CD8-positive, alpha-beta memory T cell (primary cell): ENCODE data around the gene SEC31A. TPM values are rescaled to one million over a fixed set of nuclear protein-coding genes. Genes with fewer than 3 reads are reported as not detected.
"Not testable (repeated sequence)": the region's sequence is repeated elsewhere in the genome, so short reads cannot be mapped to it uniquely, and the experiment has no call there.

Source experiments
- CTCF ChIA-PET: fragments of 350-600 bp; sonication (Branson Sonifier 250); formaldehyde crosslinking; loops from one replicate; lab custom pipeline; 2021; ENCODE audit warnings: antibody characterized with exemption; lab: Charles Lee
- POLR2A ChIA-PET: fragments of 350-600 bp; sonication (Branson Sonifier 250); formaldehyde crosslinking; loops from one replicate; lab custom pipeline; 2021; ENCODE audit warnings: antibody characterized with exemption; lab: Charles Lee
- DNase-seq, 5 donors: peaks; one replicate each; pipeline versions ENCODE4 v3.0.0 to v3.0.0-alpha.2; 2020 to 2022; ENCODE audit warnings: mixed read lengths in 1 of 5
- H3K27ac ChIP-seq: one replicate; pipeline ENCODE4 v1.7.0; 2013; ENCODE audit warnings: low read depth, mild to moderate bottlenecking, low read length, moderate library complexity
- H3K27me3 ChIP-seq: 2 replicates; pipeline ENCODE4 v1.7.0; 2013; ENCODE audit warnings: low read length, mild to moderate bottlenecking; ENCODE audit not compliant: insufficient read depth, poor library complexity, severe bottlenecking
- H3K36me3 ChIP-seq: 2 replicates; pipeline ENCODE4 v1.7.0; 2013; ENCODE audit warnings: mild to moderate bottlenecking, low read length, moderate library complexity; ENCODE audit not compliant: insufficient read depth
- H3K4me1 ChIP-seq: 2 replicates; pipeline ENCODE4 v1.7.0; 2013; ENCODE audit warnings: mild to moderate bottlenecking, low read length, moderate library complexity; ENCODE audit not compliant: insufficient read depth
- H3K4me3 ChIP-seq: 2 replicates; pipeline ENCODE4 v1.7.0; 2013; ENCODE audit warnings: mild to moderate bottlenecking, low read length
- H3K9me3 ChIP-seq: 2 replicates; pipeline ENCODE4 v1.7.0; 2013; ENCODE audit warnings: mild to moderate bottlenecking, low read length
- H3K27ac Mint-ChIP-seq, 8 donors: one replicate each; pipeline ENCODE4 v1.8.0; 2020 to 2021; ENCODE audit warnings: mixed read lengths in 8 of 8, mild to moderate bottlenecking in 6 of 8, inconsistent platforms in 3 of 8, moderate library complexity in 3 of 8
- H3K27me3 Mint-ChIP-seq, 2 donors: one replicate each; pipeline ENCODE4 v1.8.0; 2020 to 2021; ENCODE audit warnings: mixed read lengths in 2 of 2, mild to moderate bottlenecking in 1 of 2, moderate library complexity in 1 of 2
- H3K36me3 Mint-ChIP-seq, 3 donors: one replicate each; pipeline ENCODE4 v1.8.0; 2020 to 2021; ENCODE audit warnings: mixed read lengths in 3 of 3, inconsistent platforms in 1 of 3, mild to moderate bottlenecking in 1 of 3
- H3K4me1 Mint-ChIP-seq, 3 donors: one replicate each; pipeline ENCODE4 v1.8.0; 2020 to 2021; ENCODE audit warnings: mixed read lengths in 3 of 3, inconsistent platforms in 1 of 3, mild to moderate bottlenecking in 1 of 3
- H3K4me3 Mint-ChIP-seq, 7 donors: one replicate each; pipeline ENCODE4 v1.8.0; 2020 to 2021; ENCODE audit warnings: mixed read lengths in 7 of 7, mild to moderate bottlenecking in 6 of 7, moderate library complexity in 4 of 7, inconsistent platforms in 2 of 7
- H3K9me3 Mint-ChIP-seq, 5 donors: one replicate each; pipeline ENCODE4 v1.8.0; 2020 to 2022; ENCODE audit warnings: mixed read lengths in 5 of 5, mild to moderate bottlenecking in 3 of 5, moderate library complexity in 2 of 5, inconsistent platforms in 1 of 5
- polyA plus RNA-seq: library from polyadenylated mRNA; unstranded; fragments of 300-500 nt; fragmentation: Illumina TruSeq; gene quantifications from one replicate; pipeline ENCODE4 v1.2.3, GENCODE V29; 2021
- total RNA-seq, 2 experiments: library from RNA; stranded (reverse); gene quantifications; one replicate each; pipeline ENCODE4 v1.2.3, GENCODE V29; 2021

The SEC31A gene
- total and polyA plus RNA-seq, 3 experiments from 2014 or later: 87.3 to 129 (median 100) TPM

GRCh38 chr4:82866033-82866432, 24.9 kb downstream of the SEC31A start:
- POLR2A ChIA-PET, H3K27me3 ChIP-seq, DNase-seq, H3K27me3 Mint-ChIP-seq, H3K9me3 ChIP-seq, H3K27ac ChIP-seq, H3K4me3 ChIP-seq, H3K9me3 Mint-ChIP-seq: not testable (repeated sequence)
- peak overlapping the region in 3 of 7 donors; percentile 37 to 48 (median 43) for H3K4me3 Mint-ChIP-seq
- H3K36me3 Mint-ChIP-seq: peaks cover 13 to 86% (median 32%) of the 10 kb centered on the region in 3 donors
- H3K36me3 ChIP-seq: peaks cover 14% of the 10 kb centered on the region
- H3K4me1 ChIP-seq: peaks cover 12% of the 10 kb centered on the region
- H3K4me1 Mint-ChIP-seq: peaks cover 9 to 35% (median 32%) of the 10 kb centered on the region in 3 donors
- CTCF ChIA-PET: interaction anchor here (0.8 kb wide), 1 partner anchor 9 kb away, joined by 3 read pairs; no protein-coding TSS in a partner anchor
- H3K27ac Mint-ChIP-seq: peak overlapping the region in 5 of 8 donors; percentile 27 to 93 (median 66)

GRCh38 chr4:82865592-82865991, 25.4 kb downstream of the SEC31A start:
- Mint-ChIP-seq H3K9me3 (no peaks in the 10 kb centered on the region), H3K36me3 (peaks cover 8 to 84% (median 30%) of the 10 kb centered on the region in 3 donors), H3K27ac (peak overlapping the region in 7 of 8 donors; percentile 68 to 93 (median 84)), H3K4me3 (peak overlapping the region in 5 of 7 donors; percentile 35 to 50 (median 46)), H3K4me1 (peaks cover 9 to 35% (median 32%) of the 10 kb centered on the region in 3 donors), H3K27me3 (peaks cover 0 to 1% of the 10 kb centered on the region in 2 donors)
- Histone ChIP-seq H3K36me3 (peaks cover 10% of the 10 kb centered on the region), H3K4me1 (peaks cover 12% of the 10 kb centered on the region), H3K9me3 (no peaks in the 10 kb centered on the region), H3K27ac (no peak overlapping the region), H3K27me3 (no peaks in the 10 kb centered on the region), H3K4me3 (no peak overlapping the region)
- ChIA-PET POLR2A (no interaction called here), CTCF (interaction anchor here (0.8 kb wide), 1 partner anchor 9 kb away, joined by 3 read pairs; no protein-coding TSS in a partner anchor)
- DNase-seq: peak in 1 of 5 donors; percentile 4

- POLR2A ChIA-PET: no interaction called here
- H3K9me3 Mint-ChIP-seq: no peaks in the 10 kb centered on the region
- Histone ChIP-seq H3K27ac (no peak overlapping the region), H3K9me3 (no peaks in the 10 kb centered on the region), H3K36me3 (peaks cover 4% of the 10 kb centered on the region), H3K4me3 (no peak overlapping the region), H3K4me1 (peaks cover 12% of the 10 kb centered on the region), H3K27me3 (no peaks in the 10 kb centered on the region)
- DNase-seq: no peak
- peaks cover 0 to 1% of the 10 kb centered on the region in 2 donors for H3K27me3 Mint-ChIP-seq
- H3K36me3 Mint-ChIP-seq: peaks cover under 1 to 77% (median 23%) of the 10 kb centered on the region in 3 donors
- H3K4me1 Mint-ChIP-seq: peaks cover 9 to 35% (median 32%) of the 10 kb centered on the region in 3 donors
- peak overlapping the region in 2 of 7 donors; percentile 63 to 65 for H3K4me3 Mint-ChIP-seq
- CTCF ChIA-PET: no interaction called here
- peak overlapping the region in 7 of 8 donors; percentile 59 to 97 (median 84) for H3K27ac Mint-ChIP-seq
Measured at GRCh38 chr4:82864336-82864979, 26.5 kb downstream of the SEC31A start.

- Mint-ChIP-seq H3K4me1 (peaks cover 9 to 26% (median 25%) of the 10 kb centered on the region in 3 donors), H3K27me3 (peaks cover 0 to 1% of the 10 kb centered on the region in 2 donors), H3K9me3 (no peaks in the 10 kb centered on the region), H3K36me3 (peaks cover 0 to 67% (median 16%) of the 10 kb centered on the region in 3 donors), H3K4me3 (no peak overlapping the region), H3K27ac (peak overlapping the region in 5 of 8 donors; percentile 8 to 73 (median 59))
- ChIA-PET POLR2A (no interaction called here), CTCF (no interaction called here)
- Histone ChIP-seq H3K36me3 (peaks cover 9% of the 10 kb centered on the region), H3K4me3 (no peak overlapping the region), H3K27me3 (no peaks in the 10 kb centered on the region), H3K27ac (no peak overlapping the region), H3K4me1 (peaks cover 12% of the 10 kb centered on the region), H3K9me3 (no peaks in the 10 kb centered on the region)
- no peak for DNase-seq
Measured at GRCh38 chr4:82861529-82861928, 29.4 kb downstream of the SEC31A start.

GRCh38 chr4:82860487-82860886, 30.5 kb downstream of the SEC31A start:
- H3K9me3 ChIP-seq, DNase-seq, CTCF ChIA-PET, H3K4me3 ChIP-seq, H3K9me3 Mint-ChIP-seq, H3K4me3 Mint-ChIP-seq, H3K27me3 ChIP-seq, H3K36me3 ChIP-seq, H3K27ac ChIP-seq, H3K27me3 Mint-ChIP-seq, POLR2A ChIA-PET, H3K27ac Mint-ChIP-seq, H3K4me1 ChIP-seq: not testable (repeated sequence)
- peaks cover 6 to 16% (median 15%) of the 10 kb centered on the region in 3 donors for H3K4me1 Mint-ChIP-seq
- H3K36me3 Mint-ChIP-seq: peaks cover 0 to 64% (median 19%) of the 10 kb centered on the region in 3 donors

- Histone ChIP-seq H3K27me3 (no peaks in the 10 kb centered on the region), H3K27ac (no peak overlapping the region), H3K4me1 (no peaks in the 10 kb centered on the region), H3K4me3 (no peak overlapping the region), H3K9me3 (no peaks in the 10 kb centered on the region), H3K36me3 (peaks cover 42% of the 10 kb centered on the region)
- no peaks in the 10 kb centered on the region for H3K9me3 Mint-ChIP-seq
- no peak for DNase-seq
- no peak overlapping the region for H3K4me3 Mint-ChIP-seq
- ChIA-PET CTCF (interaction anchor here (1.0 to 1.6 kb wide), 4 partner anchors 45 to 428 kb away, joined by 3 to 6 read pairs (median 4); partner anchors contain the start of gene LIN54), POLR2A (no interaction called here)
- H3K27ac Mint-ChIP-seq: peak overlapping the region in 3 of 8 donors; percentile 27 to 34 (median 29)
- H3K36me3 Mint-ChIP-seq: peaks cover 8 to 79% (median 36%) of the 10 kb centered on the region in 3 donors
- H3K27me3 Mint-ChIP-seq: no peaks in the 10 kb centered on the region
- peaks cover 0 to 4% (median 0%) of the 10 kb centered on the region in 3 donors for H3K4me1 Mint-ChIP-seq
Measured at GRCh38 chr4:82852751-82853285, 38.1 kb downstream of the SEC31A start.

GRCh38 chr4:82851885-82852750, 38.8 kb downstream of the SEC31A start:
- Mint-ChIP-seq H3K36me3 (peaks cover 13 to 80% (median 39%) of the 10 kb centered on the region in 3 donors), H3K4me1 (peaks cover 0 to 4% (median 0%) of the 10 kb centered on the region in 3 donors), H3K27ac (peak overlapping the region in 4 of 8 donors; percentile 33 to 60 (median 52)), H3K27me3 (no peaks in the 10 kb centered on the region), H3K9me3 (no peaks in the 10 kb centered on the region), H3K4me3 (no peak overlapping the region)
- Histone ChIP-seq H3K9me3 (no peaks in the 10 kb centered on the region), H3K36me3 (peaks cover 42% of the 10 kb centered on the region), H3K27me3 (no peaks in the 10 kb centered on the region), H3K27ac (no peak overlapping the region), H3K4me3 (no peak overlapping the region), H3K4me1 (no peaks in the 10 kb centered on the region)
- POLR2A ChIA-PET: no interaction called here
- CTCF ChIA-PET: interaction anchor here (1.0 to 1.6 kb wide), 4 partner anchors 45 to 429 kb away, joined by 3 to 6 read pairs (median 4); partner anchors contain the start of gene LIN54
- DNase-seq: peak in 2 of 5 donors; percentile 4 to 14
